HUES48 (cell line): ENCODE data around the gene GFPT2.

ENCODE experiments used
- H3K27ac ChIP-seq: one replicate; pipeline ENCODE4 v1.7.0; 2013; ENCODE audit warnings: low read depth, low read length, inconsistent platforms
- H3K27me3 ChIP-seq: 2 replicates; pipeline ENCODE4 v1.6.1; 2013; ENCODE audit warnings: mild to moderate bottlenecking, low read length; ENCODE audit not compliant: control insufficient read depth, insufficient read depth
- H3K36me3 ChIP-seq: 2 replicates; pipeline ENCODE4 v1.6.1; 2013; ENCODE audit warnings: low read length; ENCODE audit not compliant: control insufficient read depth, insufficient read depth
- H3K4me1 ChIP-seq: 2 replicates; pipeline ENCODE4 v1.6.1; 2013; ENCODE audit warnings: mild to moderate bottlenecking, low read length; ENCODE audit not compliant: control insufficient read depth, insufficient read depth
- H3K4me3 ChIP-seq: 2 replicates; pipeline ENCODE4 v1.5.1; 2013; ENCODE audit warnings: mild to moderate bottlenecking, low read depth, low read length
- H3K9ac ChIP-seq: 2 replicates; pipeline ENCODE4 v1.6.1; 2013; ENCODE audit warnings: mild to moderate bottlenecking, low read depth, low read length, moderate library complexity
- H3K9me3 ChIP-seq: 2 replicates; pipeline ENCODE4 v1.6.1; 2013; ENCODE audit warnings: low read length; ENCODE audit not compliant: control insufficient read depth, insufficient read depth

GFPT2 gene

GRCh38 chr5:180377556-180378197 is 24.5 kb upstream of the GFPT2 start:
- Histone ChIP-seq H3K4me1 (no peaks in the 10 kb centered on the region), H3K27ac (no peak overlapping the region), H3K36me3 (no peaks in the 10 kb centered on the region), H3K9ac (no peak overlapping the region), H3K9me3 (no peaks in the 10 kb centered on the region), H3K27me3 (no peaks in the 10 kb centered on the region), H3K4me3 (no peak overlapping the region)

- H3K27me3 ChIP-seq, result no peaks in the 10 kb centered on the region
- H3K27ac ChIP-seq, result no peak overlapping the region
- no peak overlapping the region for H3K4me3 ChIP-seq
- H3K9ac ChIP-seq, result no peak overlapping the region
- no peaks in the 10 kb centered on the region for H3K4me1 ChIP-seq
- no peaks in the 10 kb centered on the region for H3K9me3 ChIP-seq
- no peaks in the 10 kb centered on the region for H3K36me3 ChIP-seq
These were observed 23.4 kb upstream of the GFPT2 start for GRCh38 chr5:180376511-180376910.

DNA sequence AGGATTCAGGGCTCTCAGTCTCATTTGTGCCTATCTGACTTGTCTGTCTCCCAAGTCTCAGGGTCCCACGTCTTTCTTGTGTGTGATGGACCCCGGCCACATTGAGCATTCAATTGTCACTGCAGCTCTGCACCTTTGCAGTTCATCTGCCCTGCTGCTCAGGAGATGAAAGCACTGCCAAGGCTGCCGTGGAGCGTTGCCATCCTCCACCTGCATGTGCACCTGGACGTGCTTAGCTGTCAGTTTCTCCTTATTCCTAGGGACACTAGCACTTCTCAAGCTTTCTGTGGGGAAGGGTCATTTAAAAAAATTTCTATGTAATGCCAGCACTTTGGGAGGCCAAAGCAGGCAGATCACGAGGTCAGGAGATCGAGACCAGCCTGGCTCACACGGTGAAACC is 22.8 kb upstream of the GFPT2 start:
- Histone ChIP-seq H3K4me3 (no peak overlapping the region), H3K27ac (no peak overlapping the region), H3K36me3 (no peaks in the 10 kb centered on the region), H3K4me1 (no peaks in the 10 kb centered on the region), H3K9me3 (no peaks in the 10 kb centered on the region), H3K9ac (no peak overlapping the region), H3K27me3 (no peaks in the 10 kb centered on the region)

GRCh38 chr5:180375291-180375690 is 22.2 kb upstream of the GFPT2 start:
- Histone ChIP-seq H3K4me1 (no peaks in the 10 kb centered on the region), H3K27ac (no peak overlapping the region), H3K4me3 (no peak overlapping the region), H3K27me3 (no peaks in the 10 kb centered on the region), H3K9me3 (no peaks in the 10 kb centered on the region), H3K36me3 (no peaks in the 10 kb centered on the region), H3K9ac (no peak overlapping the region)

DNA sequence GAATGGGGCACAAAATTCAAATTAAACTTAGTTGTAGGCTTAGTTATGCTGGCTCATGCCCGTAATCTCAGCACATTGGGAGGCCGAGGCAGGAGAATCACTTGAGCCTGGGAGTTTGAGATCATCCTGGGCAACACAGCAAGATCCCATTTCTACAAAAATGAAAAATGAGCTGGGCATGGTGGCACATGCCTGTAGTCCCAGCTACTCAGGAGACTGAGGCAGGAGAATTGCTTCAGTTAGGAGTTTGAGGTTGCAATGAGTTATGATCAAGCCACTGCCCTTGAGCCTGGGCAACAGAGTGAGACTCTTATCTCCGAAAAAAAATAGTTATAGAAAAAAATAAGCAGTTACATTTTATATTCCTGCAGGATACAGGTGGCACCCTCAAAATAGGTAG is 20.7 kb upstream of the GFPT2 start:
- Histone ChIP-seq H3K36me3 (no peaks in the 10 kb centered on the region), H3K4me3 (no peak overlapping the region), H3K27ac (no peak overlapping the region), H3K27me3 (no peaks in the 10 kb centered on the region), H3K9me3 (no peaks in the 10 kb centered on the region), H3K9ac (no peak overlapping the region), H3K4me1 (no peaks in the 10 kb centered on the region)

- Histone ChIP-seq H3K4me1 (no peaks in the 10 kb centered on the region), H3K27ac (no peak overlapping the region), H3K9ac (no peak overlapping the region), H3K4me3 (no peak overlapping the region), H3K9me3 (no peaks in the 10 kb centered on the region), H3K36me3 (no peaks in the 10 kb centered on the region), H3K27me3 (no peaks in the 10 kb centered on the region)
These were observed 20.3 kb upstream of the GFPT2 start for GRCh38 chr5:180373454-180373853.

DNA sequence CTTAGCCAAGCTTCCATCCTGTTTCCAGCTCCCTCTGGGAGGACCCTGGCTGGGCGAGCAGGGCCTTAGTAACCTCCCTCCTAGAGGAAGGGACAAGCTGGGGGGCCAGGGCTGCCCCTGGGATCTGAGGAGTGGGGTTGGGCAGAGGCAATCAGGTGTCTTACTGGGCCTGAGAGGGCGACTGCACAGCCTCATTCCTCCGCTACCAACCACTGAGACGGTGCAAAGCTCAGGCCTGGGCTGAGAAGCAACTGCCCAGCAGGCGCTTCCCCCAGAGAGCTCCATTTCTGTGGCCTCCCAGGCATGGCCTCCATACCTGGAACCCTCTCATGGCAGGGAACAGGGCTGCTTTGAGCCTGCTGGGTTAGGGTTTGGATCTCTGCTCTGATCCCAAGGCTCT is 18.8 kb upstream of the GFPT2 start:
- Histone ChIP-seq H3K9ac (no peak overlapping the region), H3K27ac (no peak overlapping the region), H3K4me3 (no peak overlapping the region), H3K9me3 (no peaks in the 10 kb centered on the region), H3K27me3 (no peaks in the 10 kb centered on the region), H3K36me3 (no peaks in the 10 kb centered on the region), H3K4me1 (no peaks in the 10 kb centered on the region)

- H3K9ac ChIP-seq, result no peak overlapping the region
- H3K9me3 ChIP-seq, result no peaks in the 10 kb centered on the region
- no peaks in the 10 kb centered on the region for H3K36me3 ChIP-seq
- H3K27ac ChIP-seq, result no peak overlapping the region
- no peak overlapping the region for H3K4me3 ChIP-seq
- no peaks in the 10 kb centered on the region for H3K4me1 ChIP-seq
- no peaks in the 10 kb centered on the region for H3K27me3 ChIP-seq
These were observed 17.9 kb upstream of the GFPT2 start for GRCh38 chr5:180370861-180371641.

GRCh38 chr5:180367991-180368390 is 14.9 kb upstream of the GFPT2 start:
- Histone ChIP-seq H3K36me3 (no peaks in the 10 kb centered on the region), H3K9me3 (no peaks in the 10 kb centered on the region), H3K27me3 (no peaks in the 10 kb centered on the region), H3K27ac (no peak overlapping the region), H3K9ac (no peak overlapping the region), H3K4me3 (no peak overlapping the region), H3K4me1 (no peaks in the 10 kb centered on the region)

DNA sequence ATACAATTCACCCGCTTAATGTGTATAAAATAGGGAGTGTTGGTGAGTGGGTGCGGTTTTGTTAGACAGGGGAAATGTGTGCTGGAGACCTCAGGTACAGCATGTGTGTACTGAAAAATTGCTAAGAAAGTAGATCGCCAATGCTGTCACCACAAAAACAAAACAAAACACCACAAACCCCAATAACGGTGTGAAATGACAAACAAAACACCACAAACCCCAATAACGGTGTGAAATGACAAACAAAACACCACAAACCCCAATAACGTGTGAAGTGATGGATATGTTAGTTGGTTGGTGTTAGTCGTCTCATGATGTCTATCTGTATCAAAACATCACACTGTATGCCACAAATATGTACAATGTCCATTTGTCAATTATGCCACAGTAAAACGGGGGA is 14.2 kb upstream of the GFPT2 start:
- H3K27me3 ChIP-seq, result no peaks in the 10 kb centered on the region
- H3K9ac ChIP-seq, result no peak overlapping the region
- no peak overlapping the region for H3K27ac ChIP-seq
- H3K9me3 ChIP-seq, result no peaks in the 10 kb centered on the region
- no peak overlapping the region for H3K4me3 ChIP-seq
- no peaks in the 10 kb centered on the region for H3K4me1 ChIP-seq
- H3K36me3 ChIP-seq, result no peaks in the 10 kb centered on the region

- Histone ChIP-seq H3K4me3 (no peak overlapping the region), H3K9me3 (no peaks in the 10 kb centered on the region), H3K4me1 (no peaks in the 10 kb centered on the region), H3K36me3 (no peaks in the 10 kb centered on the region), H3K27ac (no peak overlapping the region), H3K9ac (no peak overlapping the region), H3K27me3 (no peaks in the 10 kb centered on the region)
These were observed 13.2 kb upstream of the GFPT2 start for GRCh38 chr5:180366326-180366725.
